Suprapubic skin (tissue), 3 donors: ENCODE data around the gene NLRC3.
"Not testable (repeated sequence)": the region's sequence is repeated elsewhere in the genome, so short reads cannot be mapped to it uniquely, and the experiment has no call there.

Experiments
- EP300 ChIP-seq: sonication (generic); formaldehyde crosslinking; IDR thresholded peaks from one replicate; pipeline ENCODE4 v1.6.1; 2017; ENCODE audit warnings: antibody characterized with exemption
- TF ChIP-seq, protein P1 (sequence below), 2 donors: fragments of 200-600 bp in 1 of 2; fragments of 450-650 bp in 1 of 2; sonication (generic) in 1 of 2; IDR thresholded peaks; one replicate each; pipeline ENCODE4 v1.5.1; 2016 to 2019; ENCODE audit warnings: antibody characterized with exemption in 2 of 2, mild to moderate bottlenecking in 1 of 2, moderate library complexity in 1 of 2

DNA sequence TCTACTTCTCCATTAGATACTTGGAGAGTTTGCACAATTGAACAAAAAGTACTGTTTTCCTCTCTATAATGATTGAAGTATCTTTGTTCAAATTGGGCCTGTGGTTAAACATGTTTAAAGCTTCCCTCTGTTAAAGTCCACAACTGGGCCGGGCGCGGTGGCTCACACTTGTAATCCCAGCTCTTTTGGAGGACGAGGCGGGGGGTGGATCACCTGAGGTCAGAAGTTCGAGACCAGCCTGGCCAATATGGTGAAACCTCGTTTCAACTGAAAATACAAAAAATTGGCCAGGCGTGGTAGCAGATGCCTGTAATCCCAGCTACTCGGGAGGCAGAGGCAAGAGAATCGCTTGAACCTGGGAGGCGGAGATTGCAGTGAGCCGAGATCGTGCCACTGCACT is 31.8 kb upstream of the NLRC3 start:
- TF ChIP-seq, protein P1, sequence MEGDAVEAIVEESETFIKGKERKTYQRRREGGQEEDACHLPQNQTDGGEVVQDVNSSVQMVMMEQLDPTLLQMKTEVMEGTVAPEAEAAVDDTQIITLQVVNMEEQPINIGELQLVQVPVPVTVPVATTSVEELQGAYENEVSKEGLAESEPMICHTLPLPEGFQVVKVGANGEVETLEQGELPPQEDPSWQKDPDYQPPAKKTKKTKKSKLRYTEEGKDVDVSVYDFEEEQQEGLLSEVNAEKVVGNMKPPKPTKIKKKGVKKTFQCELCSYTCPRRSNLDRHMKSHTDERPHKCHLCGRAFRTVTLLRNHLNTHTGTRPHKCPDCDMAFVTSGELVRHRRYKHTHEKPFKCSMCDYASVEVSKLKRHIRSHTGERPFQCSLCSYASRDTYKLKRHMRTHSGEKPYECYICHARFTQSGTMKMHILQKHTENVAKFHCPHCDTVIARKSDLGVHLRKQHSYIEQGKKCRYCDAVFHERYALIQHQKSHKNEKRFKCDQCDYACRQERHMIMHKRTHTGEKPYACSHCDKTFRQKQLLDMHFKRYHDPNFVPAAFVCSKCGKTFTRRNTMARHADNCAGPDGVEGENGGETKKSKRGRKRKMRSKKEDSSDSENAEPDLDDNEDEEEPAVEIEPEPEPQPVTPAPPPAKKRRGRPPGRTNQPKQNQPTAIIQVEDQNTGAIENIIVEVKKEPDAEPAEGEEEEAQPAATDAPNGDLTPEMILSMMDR (IDR thresholded peaks at IDR 0.05): not testable (repeated sequence)
- not testable (repeated sequence) for TF ChIP-seq EP300
